ENCODE measurements around the gene SMG5.
A peak's percentile ranks its signal among the peaks of the same experiment; 100 is the strongest.
"Not testable (repeated sequence)": the region's sequence is repeated elsewhere in the genome, so short reads cannot be mapped to it uniquely, and the experiment has no call there.

Gene SMG5

GRCh38 chr1:156245451-156246232 lies 37.0 kb downstream of the SMG5 start:
- DNase-seq (ENCODE audit: low spot score) = peak; percentile 24

DNA sequence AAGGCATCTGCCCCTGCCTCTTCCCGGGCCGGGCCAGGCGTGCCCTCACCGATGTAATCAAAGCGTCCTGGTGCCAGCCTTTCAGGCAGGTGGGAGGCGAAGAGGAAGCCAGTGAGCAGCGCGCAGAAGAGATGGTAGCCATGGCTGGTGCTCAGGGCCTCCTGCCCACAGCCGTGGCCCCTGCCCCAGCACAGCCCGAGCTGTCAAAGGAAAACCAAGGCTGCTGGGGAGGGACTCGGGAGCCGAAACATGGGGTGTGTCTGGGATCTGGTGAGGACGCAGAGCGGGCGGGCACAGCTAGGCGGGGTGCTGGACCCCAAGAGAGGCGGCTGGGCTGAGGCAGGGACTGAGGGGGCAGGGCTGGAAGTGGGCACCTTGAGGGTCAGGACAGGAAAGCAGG lies 37.9 kb downstream of the SMG5 start:
- no peak for DNase-seq (ENCODE audit: low spot score)

GRCh38 chr1:156244126-156244525 lies 38.5 kb downstream of the SMG5 start:
- DNase-seq (ENCODE audit: low spot score) = no peak

DNA sequence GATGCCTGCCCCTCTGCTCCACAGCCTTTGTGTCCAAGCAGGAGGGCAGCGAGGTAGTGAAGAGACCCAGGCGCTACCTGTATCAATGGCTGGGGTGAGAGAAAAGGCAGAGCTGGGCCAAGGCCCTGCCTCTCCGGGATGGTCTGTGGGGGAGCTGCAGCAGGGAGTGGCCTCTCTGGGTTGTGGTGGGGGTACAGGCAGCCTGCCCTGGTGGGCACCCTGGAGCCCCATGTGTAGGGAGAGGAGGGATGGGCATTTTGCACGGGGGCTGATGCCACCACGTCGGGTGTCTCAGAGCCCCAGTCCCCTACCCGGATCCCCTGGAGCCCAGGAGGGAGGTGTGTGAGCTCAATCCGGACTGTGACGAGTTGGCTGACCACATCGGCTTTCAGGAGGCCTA lies 39.9 kb downstream of the SMG5 start:
- no peak for DNase-seq (ENCODE audit: low spot score)

DNA sequence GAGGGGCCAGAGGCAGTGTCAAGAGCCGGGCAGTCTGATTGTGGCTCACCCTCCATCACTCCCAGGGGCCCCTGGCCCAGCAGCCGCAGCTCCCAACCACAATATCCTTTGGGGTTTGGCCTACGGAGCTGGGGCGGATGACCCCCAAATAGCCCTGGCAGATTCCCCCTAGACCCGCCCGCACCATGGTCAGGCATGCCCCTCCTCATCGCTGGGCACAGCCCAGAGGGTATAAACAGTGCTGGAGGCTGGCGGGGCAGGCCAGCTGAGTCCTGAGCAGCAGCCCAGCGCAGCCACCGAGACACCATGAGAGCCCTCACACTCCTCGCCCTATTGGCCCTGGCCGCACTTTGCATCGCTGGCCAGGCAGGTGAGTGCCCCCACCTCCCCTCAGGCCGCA lies 40.7 kb downstream of the SMG5 start, which contains the start of gene BGLAP:
Gene BGLAP, plus strand, starts transcription at position 259 of the 400 bp plus-strand sequence. Its CDS starts 48 bp downstream, at position 307.
- no peak for DNase-seq (ENCODE audit: low spot score)

DNA sequence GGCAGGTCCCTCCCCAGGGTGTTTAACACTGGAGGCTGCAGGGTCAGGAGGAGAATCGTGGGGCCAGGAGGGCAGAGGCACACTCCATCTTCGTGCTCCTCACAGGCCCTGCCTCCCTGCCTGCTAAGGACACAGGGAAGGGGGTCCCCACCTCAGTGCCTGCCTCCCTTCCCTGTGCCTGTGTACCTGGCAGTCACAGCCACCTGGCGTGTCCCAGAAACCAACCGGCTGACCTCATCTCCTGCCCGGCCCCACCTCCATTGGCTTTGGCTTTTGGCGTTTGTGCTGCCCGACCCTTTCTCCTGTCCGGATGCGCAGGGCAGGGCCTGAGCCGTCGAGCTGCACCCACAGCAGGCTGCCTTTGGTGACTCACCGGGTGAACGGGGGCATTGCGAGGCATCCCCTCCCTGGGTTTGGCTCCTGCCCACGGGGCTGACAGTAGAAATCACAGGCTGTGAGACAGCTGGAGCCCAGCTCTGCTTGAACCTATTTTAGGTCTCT lies 41.3 kb downstream of the SMG5 start:
- no peak for DNase-seq (ENCODE audit: low spot score)

DNA sequence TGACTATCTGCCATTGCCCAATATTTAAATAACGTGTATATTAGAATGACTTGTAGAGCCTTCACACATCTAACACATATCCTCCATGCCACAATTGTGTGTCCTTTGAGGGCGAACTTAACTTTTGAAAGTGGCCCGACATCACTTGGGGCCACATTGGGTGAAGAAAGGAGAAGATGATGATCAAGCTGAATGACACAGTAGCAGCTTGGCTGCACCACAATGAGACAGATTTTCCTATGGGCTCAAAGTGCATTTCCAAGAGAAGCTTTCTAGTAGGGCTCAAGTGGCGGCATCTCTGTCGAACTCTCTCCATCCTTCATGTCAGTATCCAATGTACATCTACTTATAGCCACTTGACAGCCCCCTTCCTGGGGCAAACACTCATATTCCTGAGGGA lies 44.4 kb downstream of the SMG5 start:
- no peak for DNase-seq (ENCODE audit: low spot score)

DNA sequence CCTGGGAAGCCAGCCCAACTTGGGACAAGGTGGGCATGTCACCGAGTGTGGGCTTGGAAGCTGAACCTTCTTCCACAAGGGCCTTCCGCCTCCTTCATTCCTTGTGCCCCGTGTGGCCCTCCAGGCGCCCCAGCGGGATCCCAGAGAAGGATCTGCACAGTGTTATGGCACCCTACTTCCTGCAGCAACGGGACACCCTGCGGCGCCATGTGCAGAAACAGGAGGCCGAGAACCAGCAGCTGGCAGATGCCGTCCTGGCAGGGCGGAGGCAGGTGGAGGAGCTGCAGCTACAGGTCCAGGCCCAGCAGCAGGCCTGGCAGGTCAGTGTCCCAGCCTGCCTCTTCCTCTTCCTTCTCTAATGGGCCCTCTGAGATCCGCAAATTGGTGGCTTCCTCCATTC lies 46.5 kb downstream of the SMG5 start:
- no peak for DNase-seq (ENCODE audit: low spot score)

GRCh38 chr1:156233426-156234127 lies 49.0 kb downstream of the SMG5 start:
- no peak for DNase-seq (ENCODE audit: low spot score)

DNA sequence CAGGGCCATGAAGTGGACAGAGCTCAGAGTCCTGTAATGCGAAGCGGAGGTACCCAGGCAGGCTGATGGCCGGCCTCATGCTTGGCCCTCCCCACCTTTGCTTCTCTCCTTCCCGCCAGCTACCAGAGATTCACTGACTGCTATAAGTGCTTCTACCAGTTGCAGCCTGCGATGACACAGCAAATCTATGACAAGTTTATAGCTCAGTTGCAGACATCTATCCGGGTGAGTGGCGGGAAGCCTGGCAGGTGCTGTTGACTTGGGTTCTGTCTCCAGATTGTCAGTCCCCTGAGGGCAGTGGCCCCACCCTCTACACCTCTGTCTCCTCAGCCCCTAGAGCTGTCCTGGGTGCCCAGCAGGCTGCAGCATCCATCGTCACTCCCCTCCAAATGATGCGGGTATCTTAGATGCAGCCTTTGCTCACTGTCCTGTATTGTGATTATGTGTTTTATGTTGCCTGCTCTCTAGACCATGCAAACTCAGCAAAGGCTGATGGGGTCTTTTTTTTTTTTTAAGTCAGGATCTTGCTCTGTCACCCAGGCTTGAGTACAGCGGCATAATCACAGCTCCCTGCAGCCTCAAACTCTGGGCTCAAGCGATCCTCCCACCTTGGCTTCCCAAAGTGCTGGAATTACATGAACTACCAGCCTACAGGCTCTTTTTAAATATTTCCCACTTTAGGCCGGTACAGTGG lies 50.3 kb downstream of the SMG5 start:
- no peak for DNase-seq (ENCODE audit: low spot score)

DNA sequence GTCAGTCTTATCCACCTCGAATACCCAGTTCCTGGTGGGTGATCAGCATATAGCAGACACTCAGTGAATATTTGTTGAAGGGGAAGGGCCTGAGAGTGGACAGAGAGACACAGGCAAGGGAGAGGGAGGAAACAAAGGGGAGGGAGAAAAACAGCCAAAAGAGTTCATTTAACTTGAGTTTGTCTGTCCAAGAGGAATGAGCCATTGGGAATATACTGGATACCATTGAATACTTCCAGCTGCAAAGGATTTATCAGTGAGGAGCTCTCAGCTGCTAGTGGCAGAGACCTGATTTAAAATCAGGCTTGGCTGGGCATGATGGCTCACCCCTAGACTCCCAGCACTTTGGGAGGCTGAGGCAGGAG lies 52.2 kb downstream of the SMG5 start:
- no peak for DNase-seq (ENCODE audit: low spot score)

- DNase-seq (ENCODE audit: low spot score) = no peak
Observed at GRCh38 chr1:156229809-156230472, 52.7 kb downstream of the SMG5 start.

GRCh38 chr1:156228501-156228900 lies 54.1 kb downstream of the SMG5 start:
- DNase-seq (ENCODE audit: low spot score) = no peak

GRCh38 chr1:156226782-156227181 lies 55.8 kb downstream of the SMG5 start:
- no peak for DNase-seq (ENCODE audit: low spot score)

DNA sequence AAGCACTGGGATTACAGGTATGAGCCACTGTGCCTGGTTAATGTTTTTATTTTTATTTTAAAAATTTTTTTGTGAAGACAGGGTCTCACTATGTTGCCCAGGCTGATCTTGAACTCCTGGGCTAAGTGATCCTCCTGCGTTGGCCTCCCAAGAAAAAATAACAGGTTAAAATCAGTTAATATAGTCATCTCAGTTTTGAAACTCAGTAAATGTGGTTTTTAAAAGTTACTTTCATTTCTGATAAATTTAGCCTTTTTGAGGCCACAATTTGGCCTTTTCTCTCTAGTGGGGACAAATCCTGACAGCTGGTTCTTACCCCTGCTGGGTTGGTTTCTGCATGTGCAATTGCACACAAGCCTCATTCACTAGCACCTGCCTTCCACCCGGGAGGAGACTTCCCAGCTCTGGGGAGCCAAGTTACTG lies 56.5 kb downstream of the SMG5 start:
- DNase-seq (ENCODE audit: low spot score) = no peak

- DNase-seq (ENCODE audit: low spot score) = no peak
Observed at GRCh38 chr1:156225677-156226014, 57.0 kb downstream of the SMG5 start.

GRCh38 chr1:156221986-156222692 lies 60.5 kb downstream of the SMG5 start:
- no peak for DNase-seq (ENCODE audit: low spot score)

- DNase-seq (ENCODE audit: low spot score) = no peak
Observed at GRCh38 chr1:156220226-156220625, 62.4 kb downstream of the SMG5 start.

DNA sequence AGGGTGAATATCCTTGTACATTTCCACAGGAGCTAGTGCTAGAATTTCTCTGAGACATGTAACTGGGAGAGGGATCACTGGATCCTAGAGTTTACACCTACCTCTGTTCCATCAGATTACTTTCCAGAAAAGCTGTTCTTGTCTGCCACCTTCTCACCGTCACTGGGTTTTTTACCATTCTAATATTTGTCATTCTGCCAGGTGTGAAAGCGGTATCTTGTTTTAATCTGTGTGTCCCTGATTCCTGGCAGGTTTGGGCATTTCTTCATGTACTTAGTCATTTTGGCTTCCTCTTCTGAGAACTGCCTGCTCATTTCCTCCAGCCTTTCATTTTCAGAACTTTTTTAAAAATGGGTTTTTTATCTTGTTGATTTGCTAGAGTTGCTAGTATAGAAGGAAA lies 64.8 kb downstream of the SMG5 start:
- peak; percentile 75 for DNase-seq (ENCODE audit: low spot score)

- DNase-seq (ENCODE audit: low spot score) = not testable (repeated sequence)
Observed at GRCh38 chr1:156216361-156217086, 66.1 kb downstream of the SMG5 start.

All from CD4-positive, alpha-beta T cell treated with Interleukin-6 at 100 ng/mL for 8 hours (primary cell).